HG03575 (cell line): ENCODE measurements around the gene SCN3A.

ENCODE experiments used
- ATAC-seq: cut with Tn5 transposase; IDR thresholded peaks from one replicate; pipeline ENCODE4 v1.9.1; 2021; ENCODE audit not compliant: unreplicated experiment, insufficient number of reproducible peaks, low FRiP score; ENCODE audit errors: extremely low read depth

Gene SCN3A

DNA sequence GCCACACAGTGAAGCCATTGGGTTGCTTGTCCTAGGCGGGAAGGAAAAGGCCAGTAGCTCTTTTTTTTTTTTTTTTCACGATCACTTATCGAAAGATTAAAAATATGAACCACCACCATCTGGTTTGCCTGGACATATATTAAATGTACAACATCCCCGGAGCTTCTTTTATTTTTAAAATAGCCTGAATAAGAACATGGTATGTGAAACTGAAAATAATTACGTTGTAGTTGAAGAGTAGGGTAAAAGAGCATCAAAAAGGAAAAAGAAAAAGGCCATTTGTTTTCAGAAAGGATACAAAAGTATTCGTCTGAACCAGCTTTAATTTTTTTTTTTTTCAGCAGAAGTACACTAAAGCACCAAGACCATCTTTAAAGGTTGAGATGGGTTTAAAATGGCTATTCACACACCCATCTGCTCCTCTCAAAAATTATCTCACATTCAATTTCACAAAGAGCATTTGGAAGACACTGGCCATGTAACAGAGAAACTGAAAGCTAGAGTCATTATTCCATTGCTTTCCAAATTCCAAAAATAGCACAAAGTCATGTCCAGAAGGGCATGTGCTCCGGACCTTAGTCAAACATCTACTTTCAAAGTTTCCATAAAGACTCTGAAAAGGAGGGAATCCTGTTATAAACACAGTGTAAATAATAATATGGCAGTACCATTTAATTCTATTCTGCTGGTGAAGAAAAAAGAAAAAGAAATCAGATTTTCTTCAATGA is 82.9 kb downstream of the SCN3A start:
- no peak for ATAC-seq

DNA sequence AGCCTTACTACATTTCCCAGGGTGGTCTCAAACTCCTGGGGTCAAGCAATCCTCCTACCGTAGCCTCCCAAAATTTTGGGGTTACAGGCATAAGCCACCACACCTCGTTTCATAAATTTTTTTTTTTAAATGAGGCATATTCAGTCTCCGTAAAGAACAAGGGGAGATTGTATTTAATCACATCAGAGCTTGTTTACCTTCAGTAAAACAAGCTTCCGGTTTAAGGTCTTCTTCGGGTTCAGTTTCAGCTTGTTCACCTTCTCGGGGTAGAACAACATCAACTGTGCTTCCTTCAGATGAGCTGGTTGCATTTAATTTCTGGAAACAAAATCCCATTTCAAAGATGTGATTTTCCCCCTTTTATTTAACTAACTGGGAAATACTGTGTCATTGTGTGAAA is 88.6 kb downstream of the SCN3A start:
- ATAC-seq = no peak

DNA sequence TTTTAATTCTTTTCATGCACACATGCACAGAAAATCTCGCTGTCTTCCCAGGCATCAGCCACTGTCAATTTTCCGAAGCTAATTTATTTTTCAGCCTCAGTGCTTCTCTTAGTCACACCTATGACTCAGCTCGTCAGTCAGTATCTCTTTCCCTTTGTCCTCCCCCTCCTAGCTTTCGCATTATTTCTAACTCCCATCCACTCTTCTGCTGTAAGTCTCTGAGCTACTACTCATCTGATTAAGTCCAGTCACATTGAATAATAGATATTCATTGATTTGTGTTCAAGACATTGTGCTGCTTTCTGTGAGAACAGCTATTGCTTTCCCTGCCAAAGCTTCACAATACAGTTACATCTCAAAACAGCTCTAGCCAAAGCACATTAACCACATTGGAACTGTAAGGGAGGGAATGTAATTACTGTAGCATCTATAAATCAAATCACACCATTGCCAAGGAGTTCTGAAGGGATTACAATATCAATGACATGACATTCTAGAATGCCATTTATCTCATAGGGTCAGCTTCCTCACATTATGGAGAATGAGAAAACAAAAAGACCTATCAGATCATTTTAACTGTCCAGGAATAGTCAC is 89.4 kb downstream of the SCN3A start:
- no peak for ATAC-seq

DNA sequence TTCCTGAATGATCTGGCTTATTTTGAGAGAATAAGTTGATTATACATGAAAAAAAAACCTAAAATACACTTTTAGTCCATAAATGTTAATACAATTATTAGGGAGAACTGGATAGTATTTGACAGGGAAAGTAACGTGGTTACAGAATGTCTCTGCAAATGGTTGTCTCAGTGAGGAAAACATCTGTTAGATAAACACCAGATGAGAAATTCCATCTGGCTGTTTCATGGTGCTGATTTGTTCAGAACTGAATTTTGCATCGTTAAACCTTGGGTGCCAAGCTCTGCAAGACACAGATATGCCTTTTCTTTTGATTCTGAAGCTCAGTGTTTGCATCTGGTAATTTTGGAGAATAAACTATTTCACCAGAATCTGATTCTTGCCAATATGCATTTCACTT is 90.4 kb downstream of the SCN3A start:
- no peak for ATAC-seq

DNA sequence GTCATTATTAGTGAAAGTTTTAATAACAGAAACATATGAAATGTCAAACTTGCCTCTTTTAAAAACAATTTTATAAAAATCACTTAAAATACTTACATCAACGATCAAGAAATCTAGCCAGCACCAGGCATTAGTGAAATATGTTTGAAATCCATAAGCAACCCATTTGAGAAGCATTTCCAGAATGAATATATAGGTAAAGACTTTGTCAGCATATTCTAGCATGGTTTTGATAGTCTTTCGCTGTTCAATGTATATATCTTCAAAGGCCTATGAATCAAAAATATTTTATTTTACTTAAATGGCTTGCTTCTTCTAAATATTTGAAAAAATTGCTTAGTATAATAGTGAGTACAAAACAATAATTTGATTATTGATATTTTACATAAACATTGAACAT is 91.1 kb downstream of the SCN3A start:
- ATAC-seq = no peak

DNA sequence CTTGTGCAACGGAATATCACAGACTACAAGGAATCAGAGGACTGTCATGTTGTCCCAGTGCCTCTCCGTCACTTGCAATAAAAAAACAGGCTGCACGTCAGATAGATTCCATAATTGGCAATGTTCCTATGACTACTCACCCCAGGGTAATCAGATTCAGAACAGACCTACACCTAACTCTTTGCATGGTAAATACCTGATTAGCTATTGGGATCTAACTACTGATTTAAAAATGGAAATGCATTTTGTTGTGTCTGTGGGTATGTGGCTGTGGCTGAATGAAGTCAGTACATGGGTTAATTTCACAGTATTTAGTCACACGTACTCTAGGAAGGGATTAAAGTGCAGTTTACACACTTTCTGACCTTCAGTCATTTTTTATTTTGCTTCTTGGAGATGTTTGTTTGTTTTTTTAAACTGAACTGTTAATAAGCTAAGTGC is 91.7 kb downstream of the SCN3A start:
- no peak for ATAC-seq

DNA sequence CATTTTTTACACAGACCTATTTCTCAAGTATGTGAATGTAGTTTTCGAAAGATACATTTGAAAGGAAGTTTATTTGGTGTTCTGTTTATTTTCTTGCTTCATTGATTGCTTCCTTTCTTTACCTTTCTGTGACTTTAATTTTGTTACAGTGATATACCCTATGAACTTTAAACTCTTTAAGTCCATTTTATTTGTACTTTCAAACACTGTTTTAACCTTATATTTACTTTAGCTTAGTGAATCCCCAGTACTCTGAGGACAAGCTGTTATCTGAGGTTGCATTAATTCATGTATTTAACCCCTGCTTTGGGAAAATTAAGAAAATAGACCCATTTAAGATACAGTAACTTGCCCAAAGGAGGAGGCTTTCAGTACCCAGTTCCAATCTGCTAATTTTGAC is 93.5 kb downstream of the SCN3A start:
- ATAC-seq = no peak

DNA sequence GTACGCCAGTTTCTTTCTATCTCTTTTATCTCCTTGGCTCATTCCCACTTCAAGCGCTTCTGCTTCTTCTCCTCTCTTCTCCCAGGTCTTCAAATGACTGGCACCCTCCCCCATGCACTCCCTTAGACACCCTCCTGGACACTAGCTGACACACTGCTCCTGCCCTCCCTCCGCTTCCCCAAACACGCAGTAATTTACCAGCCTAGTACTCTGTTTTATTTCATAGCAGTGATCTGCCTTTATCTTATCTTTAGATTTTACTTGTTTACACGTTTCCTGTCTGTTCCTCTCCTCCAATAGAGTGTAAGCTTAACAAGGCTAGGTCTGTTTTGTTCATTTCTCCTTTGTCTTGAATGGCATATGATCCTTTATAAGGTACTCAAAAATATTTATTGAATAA is 93.9 kb downstream of the SCN3A start:
- ATAC-seq = no peak

DNA sequence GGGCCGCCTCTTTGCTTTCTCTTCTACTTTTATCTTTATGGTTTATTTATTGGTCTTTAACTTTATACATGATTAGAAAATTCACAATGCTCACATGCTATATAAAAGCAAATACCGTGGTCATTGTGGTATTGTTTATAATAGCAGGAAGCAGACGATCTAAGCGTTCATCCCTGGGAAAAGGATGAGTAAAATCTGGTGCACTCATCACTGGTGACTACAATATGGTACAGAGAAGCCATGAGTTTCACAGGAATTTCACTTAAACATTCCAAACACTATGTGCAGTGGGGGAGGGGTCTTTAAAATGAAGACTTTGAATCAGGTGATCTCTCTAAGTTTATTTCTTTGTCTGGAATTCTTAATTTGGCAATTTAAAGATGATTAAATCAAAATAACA is 97.9 kb downstream of the SCN3A start:
- ATAC-seq = no peak

DNA sequence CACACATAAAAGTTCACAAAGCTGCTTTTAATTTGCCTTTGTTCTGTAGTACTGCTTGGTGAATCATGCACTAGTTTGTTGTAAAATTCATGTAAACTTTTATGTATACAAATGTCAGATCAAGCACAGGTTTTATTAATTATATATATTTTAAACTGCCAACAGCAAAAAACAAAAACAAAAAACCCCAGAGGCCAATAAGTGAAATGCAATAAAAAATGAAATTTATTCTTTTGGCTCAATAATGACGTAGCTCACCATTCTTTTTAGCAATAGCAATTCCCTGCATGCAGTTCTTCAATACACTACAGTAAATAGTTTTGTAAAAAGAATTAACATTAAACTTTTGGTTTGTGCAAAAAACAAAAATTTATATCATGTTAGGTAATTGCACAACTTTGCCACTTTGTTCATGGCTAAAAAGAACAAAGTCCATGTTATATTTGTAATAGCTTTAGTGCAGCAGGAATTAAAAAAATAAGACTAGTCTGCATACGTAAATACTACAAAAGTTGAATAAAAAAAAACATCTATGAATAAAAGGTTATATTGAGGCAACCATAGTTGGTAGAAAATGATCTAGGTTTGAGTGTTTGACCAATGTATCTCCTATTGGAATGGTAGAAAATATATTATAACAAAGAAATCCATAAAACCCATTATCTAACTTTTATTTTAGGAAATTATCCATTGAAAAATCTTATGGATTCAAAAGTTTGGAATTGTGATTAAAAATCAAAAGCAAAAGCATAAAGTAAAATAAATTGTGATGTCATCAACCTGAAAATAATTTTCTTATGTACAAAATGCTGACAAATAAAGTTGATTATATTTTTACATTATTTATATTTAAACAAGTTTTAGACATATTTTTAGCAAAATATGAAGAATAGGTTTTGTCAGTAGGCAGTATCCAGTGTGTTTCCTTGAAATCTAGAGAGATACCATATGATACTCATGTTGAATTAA is 115.6 kb downstream of the SCN3A start:
- ATAC-seq = no peak

DNA sequence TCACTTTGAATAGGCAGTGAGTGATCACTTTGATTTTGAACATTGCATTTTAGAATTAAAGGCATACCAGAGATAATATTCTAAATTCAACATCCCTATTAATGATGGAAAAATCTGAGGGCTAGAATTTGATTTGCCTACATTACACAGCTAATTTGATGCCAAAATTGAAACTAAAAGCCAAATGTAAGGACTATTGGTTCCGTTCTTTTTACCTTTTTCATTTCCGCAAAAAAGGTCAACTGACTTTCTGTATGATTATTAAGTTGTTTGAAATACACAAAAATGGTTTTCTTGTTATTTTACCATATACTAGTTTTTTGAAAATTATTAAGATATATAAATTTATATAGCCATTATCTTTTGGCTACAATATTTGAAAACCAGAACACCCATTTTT is 117.5 kb downstream of the SCN3A start:
- ATAC-seq = no peak

DNA sequence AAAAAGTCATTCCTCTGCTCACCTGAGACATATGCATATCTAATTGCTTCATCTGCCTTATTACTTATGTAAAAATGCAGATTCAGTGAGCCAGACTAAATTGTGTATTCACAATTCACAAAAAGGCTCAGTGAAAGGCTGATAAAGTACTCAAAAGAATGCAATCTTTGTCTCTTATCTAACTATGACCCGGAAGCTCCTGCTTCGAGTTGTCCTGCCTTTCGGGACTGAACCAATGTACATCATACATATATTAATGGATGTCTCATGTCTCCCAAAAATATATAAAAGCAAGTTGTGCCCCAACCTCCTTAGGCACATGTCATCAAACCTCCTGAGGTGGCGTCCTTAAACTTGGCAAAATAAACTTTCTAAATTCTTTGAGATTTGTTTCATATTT is 120.5 kb downstream of the SCN3A start:
- no peak for ATAC-seq

DNA sequence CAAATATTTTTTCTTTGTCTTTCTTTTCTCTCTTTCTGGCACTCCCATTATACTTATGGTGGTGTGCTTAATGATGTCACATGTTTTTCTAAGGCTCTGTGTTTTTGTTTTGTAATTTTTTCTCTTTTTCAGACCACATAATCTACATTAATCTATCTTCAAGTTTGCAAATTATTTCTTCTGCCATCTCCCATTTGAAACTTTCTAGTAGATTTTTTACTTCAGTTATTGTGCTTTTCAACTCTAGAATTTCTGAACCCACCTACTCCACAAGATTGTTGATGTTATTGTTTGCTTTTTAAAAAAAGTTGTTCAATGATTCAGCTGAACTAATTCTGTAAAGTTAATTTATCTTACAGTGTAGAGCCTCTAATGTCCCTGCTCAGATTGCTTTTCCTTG is 121.4 kb downstream of the SCN3A start:
- ATAC-seq = no peak

DNA sequence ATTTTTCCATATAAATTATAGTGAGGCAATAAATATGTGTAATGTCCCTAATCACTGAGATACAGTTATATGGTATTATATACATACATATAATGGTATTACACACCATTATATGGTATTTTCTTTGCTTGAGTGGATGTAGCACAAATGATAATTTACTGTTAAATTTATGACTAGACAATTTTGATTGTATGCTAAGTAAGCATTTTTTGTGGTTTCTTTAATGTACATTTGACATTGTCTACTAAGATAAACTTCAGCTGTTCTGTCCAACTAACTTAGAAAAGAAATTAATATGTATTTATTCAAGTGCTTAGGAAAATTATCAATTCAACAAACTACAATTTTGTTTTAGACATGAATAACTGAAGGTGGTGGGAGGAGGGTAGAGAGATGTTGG is 122.6 kb downstream of the SCN3A start:
- no peak for ATAC-seq

DNA sequence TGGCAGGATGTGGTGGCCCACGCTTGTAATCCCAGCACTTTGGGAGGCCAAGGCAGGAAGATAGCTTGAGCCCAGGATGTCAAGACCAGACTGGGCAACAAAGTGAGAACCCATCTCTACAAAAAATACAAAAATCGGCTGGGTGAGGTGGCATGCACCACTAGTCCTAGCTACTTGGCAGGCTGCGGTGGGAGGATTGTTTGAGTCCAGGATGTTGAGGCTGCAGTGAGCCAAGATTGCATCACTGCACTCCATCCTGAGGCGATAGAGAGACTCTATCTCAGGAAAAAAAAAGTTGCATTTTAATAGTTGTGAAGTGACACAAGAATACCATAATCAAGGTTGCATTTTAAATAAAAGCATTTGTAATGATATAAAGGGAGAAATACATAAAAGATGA is 124.4 kb downstream of the SCN3A start:
- no peak for ATAC-seq

DNA sequence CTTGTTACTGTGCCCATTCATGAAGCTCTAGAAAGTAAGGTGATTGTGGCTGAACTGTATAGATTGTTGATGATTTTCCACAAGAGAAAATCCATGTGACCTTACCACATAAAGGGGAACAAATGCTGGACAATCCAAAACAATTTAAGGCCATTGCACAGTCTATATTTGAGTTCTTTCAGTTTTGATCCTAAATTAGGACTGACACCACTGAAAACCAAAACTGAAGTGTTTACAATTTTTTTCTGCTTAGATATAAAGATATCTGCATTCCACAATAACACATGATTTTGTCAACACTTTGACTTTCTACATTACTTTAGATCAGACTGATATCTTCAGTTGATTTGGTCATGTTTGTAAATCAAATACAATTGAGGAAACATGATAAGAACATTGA is 124.9 kb downstream of the SCN3A start:
- ATAC-seq = no peak

DNA sequence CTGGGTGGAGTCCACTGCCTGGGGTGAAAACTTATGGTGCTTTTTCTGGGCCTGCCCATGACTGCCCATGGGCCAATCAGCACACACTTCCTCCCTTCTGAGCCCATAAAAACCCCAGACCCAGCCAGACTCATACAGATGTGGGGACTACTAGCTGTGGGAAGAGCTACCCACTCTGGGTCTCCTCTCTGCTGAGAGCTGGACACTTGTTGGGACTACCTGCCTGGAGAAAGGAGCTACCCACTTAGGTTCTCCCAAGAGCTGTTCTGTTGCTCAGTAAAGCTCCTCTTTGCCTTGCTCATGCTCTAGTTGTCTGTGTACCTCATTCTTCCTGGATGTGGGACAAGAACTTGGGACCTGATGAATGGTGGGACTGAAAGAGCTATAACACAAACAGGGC is 129.0 kb downstream of the SCN3A start:
- ATAC-seq = no peak

DNA sequence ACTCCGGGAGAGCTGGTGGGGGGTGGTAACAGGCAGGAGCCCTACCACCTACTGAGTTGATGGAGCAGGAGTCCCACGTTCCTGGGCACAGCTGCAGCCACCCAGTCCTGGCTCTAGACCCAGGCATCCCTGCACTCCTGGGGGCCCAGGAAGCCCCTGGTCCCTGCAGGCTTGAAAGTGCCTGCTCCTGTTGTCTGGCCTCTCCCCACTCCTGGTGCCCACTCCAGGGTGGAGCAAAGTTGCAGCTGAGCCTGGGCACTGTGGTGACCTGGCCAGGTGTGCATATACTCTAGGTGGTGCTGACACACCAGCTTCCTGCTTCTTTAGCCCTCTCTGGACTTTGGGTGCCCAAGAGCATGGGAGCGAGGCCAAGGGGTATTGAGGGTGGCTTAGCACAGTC is 129.5 kb downstream of the SCN3A start:
- no peak for ATAC-seq

DNA sequence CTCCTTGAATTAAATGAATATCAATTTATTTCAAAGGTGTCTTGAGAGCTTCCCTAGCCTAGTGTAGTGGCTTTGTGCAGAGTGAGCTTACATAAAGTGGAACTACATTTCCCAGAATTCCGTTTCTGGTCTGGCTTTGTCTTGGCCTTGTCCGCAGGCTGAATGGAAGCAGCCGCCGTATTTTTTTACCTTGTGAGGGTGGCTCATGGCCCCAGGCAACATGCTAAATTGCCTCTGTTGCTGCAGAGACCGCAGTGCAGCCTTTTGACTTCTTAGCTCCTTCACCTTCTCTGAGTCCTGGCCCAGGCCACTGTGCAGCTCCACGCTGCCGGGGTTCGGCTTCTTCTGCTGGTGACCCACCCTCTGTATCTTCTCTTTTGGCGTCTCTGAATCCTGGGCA is 133.8 kb downstream of the SCN3A start:
- ATAC-seq = no peak

DNA sequence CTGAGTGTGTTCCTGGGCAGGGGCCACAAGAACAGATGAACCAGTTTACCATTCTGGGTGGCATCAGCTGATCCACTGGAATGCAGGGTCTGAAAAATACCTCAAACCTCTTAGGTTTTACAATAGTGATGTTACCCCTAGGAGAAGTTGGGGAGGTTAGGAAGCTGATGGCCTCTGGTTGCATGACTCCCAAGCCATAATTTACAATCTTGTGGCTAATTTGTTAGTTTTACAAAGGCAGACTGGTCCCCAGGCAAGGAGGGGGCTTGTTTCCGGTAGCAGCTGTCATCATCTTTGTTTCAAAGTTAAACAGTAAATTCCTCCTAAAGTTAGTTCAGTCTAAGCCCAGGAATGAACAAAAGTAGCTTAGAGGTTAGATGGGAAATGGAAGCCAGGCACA is 134.7 kb downstream of the SCN3A start:
- ATAC-seq = no peak
